PC-3 (cell line): ENCODE results near the gene DGLUCY. TPM values are rescaled to one million over a fixed set of nuclear protein-coding genes. Genes with fewer than 3 reads are reported as not detected.
"Not testable (repeated sequence)": the region's sequence is repeated elsewhere in the genome, so short reads cannot be mapped to it uniquely, and the experiment has no call there.

Source experiments
- ATAC-seq: fragments of 200-7000 bp; cut with Tn5 transposase; 2 replicates; pipeline ENCODE4 v1.9.1; 2020; ENCODE audit warnings: mild to moderate bottlenecking, moderate library complexity
- BruUV-seq: library from RNA; stranded (reverse); fragments of 400-500 nt; replicated peaks from 2 replicates; lab custom pipeline; 2021; lab: Mats Ljungman, UMichigan
- CTCF ChIA-PET: fragments of 300-600 bp; sonication (Branson Sonifier 250); formaldehyde crosslinking; loops from one replicate; lab custom pipeline; 2022; ENCODE audit warnings: antibody characterized with exemption; lab: Charles Lee
- POLR2A ChIA-PET: fragments of 300-600 bp; sonication (Branson Sonifier 250); formaldehyde crosslinking; loops from one replicate; lab custom pipeline; 2022; ENCODE audit warnings: antibody characterized with exemption; ENCODE audit not compliant: unreplicated experiment; lab: Charles Lee
- DNase-seq: peaks from one replicate; pipeline ENCODE4 v3.0.0-alpha.2; 2015
- H2AFZ ChIP-seq: fragments of 300-600 bp; sonication (generic); 2 replicates; pipeline ENCODE4 v1.6.0; 2016; ENCODE audit warnings: antibody characterized with exemption, low read length
- H3F3A ChIP-seq: fragments of 300-600 bp; sonication (generic); one replicate; pipeline ENCODE4 v1.6.0; 2017; ENCODE audit warnings: antibody characterized with exemption, low read length, control low read depth, mild to moderate bottlenecking; ENCODE audit not compliant: unreplicated experiment
- H3K27ac ChIP-seq: fragments of 300-600 bp; sonication (generic); 2 replicates; pipeline ENCODE4 v1.5.1; 2016; ENCODE audit warnings: mild to moderate bottlenecking, low read length
- H3K27me3 ChIP-seq: fragments of 300-600 bp; sonication (generic); 2 replicates; pipeline ENCODE4 v1.6.1; 2016; ENCODE audit warnings: low read length, mixed read lengths
- H3K36me3 ChIP-seq: fragments of 300-600 bp; sonication (generic); 2 replicates; pipeline ENCODE4 v1.6.1; 2016; ENCODE audit warnings: low read depth, mixed run types, low read length, mixed read lengths
- H3K4me1 ChIP-seq: fragments of 300-600 bp; sonication (generic); 2 replicates; pipeline ENCODE4 v1.5.1; 2016; ENCODE audit warnings: low read length; ENCODE audit not compliant: insufficient read depth
- H3K4me2 ChIP-seq: fragments of 300-600 bp; sonication (generic); 2 replicates; pipeline ENCODE4 v1.6.0; 2016; ENCODE audit warnings: low read length
- H3K4me3 ChIP-seq: fragments of 300-600 bp; sonication (generic); 2 replicates; pipeline ENCODE4 v1.5.1; 2016; ENCODE audit warnings: mild to moderate bottlenecking, low read length, mixed read lengths
- H3K79me2 ChIP-seq: fragments of 300-600 bp; sonication (generic); 2 replicates; pipeline ENCODE4 v1.6.1; 2017; ENCODE audit warnings: low read length, mixed read lengths
- H3K9ac ChIP-seq: fragments of 300-600 bp; sonication (generic); 2 replicates; pipeline ENCODE4 v1.6.0; 2016; ENCODE audit warnings: mild to moderate bottlenecking, low read length
- H3K9me2 ChIP-seq: fragments of 300-600 bp; sonication (generic); replicated peaks from 2 replicates; pipeline ENCODE4 v1.6.1; 2016; ENCODE audit warnings: mixed run types, low read length, mixed read lengths
- H3K9me3 ChIP-seq: fragments of 300-600 bp; sonication (generic); 2 replicates; pipeline ENCODE4 v1.6.1; 2016; ENCODE audit warnings: low read length, mixed read lengths
- H4K20me1 ChIP-seq: fragments of 300-600 bp; sonication (generic); 2 replicates; pipeline ENCODE4 v1.6.1; 2016; ENCODE audit warnings: low read length, mixed read lengths
- EZH2 ChIP-seq: fragments of 300-600 bp; sonication (generic); IDR thresholded peaks from one replicate; pipeline ENCODE4 v1.6.1; 2017; ENCODE audit warnings: antibody characterized with exemption, mild to moderate bottlenecking, low read length; ENCODE audit not compliant: unreplicated experiment
- EZH2phosphoT487 ChIP-seq: fragments of 300-600 bp; sonication (generic); IDR thresholded peaks from 2 replicates; pipeline ENCODE4 v1.6.1; 2018; ENCODE audit warnings: mild to moderate bottlenecking, antibody characterized with exemption, low read length, borderline replicate concordance
- intact Hi-C: fragments of 100-400 bp; cut with micrococcal nuclease; formaldehyde crosslinking; loops from 2 replicates; pipeline ENCODE4 v1.9.0; 2023
- total RNA-seq: library from RNA; depleted of rRNA; stranded (reverse); fragments of >200 nt; gene quantifications from 2 replicates; pipeline ENCODE4 v1.2.3, GENCODE V29; 2014
- TF ChIP-seq, protein P1 (sequence below): fragments of 300-600 bp; sonication (generic); conservative IDR thresholded peaks from 2 replicates; pipeline ENCODE4 v1.5.1; 2017; ENCODE audit warnings: antibody characterized with exemption, low read depth, mild to moderate bottlenecking, low read length

Gene DGLUCY
- total RNA-seq, 1 experiment from 2014 or later, result 0.84 TPM

DNA sequence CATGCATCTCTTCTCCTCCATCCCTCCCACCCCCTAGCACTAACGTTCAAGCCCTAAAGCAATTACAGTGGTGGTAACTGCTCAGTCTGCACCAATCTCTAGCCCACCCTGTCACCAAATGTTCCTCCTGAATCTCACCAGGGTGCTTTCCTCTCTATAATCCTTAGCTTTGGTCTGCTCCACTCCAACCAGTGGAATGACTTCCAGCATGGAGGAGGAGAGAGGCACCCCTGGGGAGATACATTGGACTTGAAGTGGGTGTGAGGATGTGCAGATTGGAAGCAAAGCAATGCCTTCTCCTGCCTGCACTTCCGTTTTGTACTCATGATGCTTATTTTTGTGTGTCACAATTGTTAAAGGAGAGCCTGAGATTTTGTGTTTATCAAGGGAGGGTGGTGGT lies 29.4 kb upstream of the DGLUCY start:
- no peaks in the 10 kb centered on the region for H3K36me3 ChIP-seq
- ATAC-seq, result no peak
- H3K9me3 ChIP-seq, result no peaks in the 10 kb centered on the region
- TF ChIP-seq, protein P1, sequence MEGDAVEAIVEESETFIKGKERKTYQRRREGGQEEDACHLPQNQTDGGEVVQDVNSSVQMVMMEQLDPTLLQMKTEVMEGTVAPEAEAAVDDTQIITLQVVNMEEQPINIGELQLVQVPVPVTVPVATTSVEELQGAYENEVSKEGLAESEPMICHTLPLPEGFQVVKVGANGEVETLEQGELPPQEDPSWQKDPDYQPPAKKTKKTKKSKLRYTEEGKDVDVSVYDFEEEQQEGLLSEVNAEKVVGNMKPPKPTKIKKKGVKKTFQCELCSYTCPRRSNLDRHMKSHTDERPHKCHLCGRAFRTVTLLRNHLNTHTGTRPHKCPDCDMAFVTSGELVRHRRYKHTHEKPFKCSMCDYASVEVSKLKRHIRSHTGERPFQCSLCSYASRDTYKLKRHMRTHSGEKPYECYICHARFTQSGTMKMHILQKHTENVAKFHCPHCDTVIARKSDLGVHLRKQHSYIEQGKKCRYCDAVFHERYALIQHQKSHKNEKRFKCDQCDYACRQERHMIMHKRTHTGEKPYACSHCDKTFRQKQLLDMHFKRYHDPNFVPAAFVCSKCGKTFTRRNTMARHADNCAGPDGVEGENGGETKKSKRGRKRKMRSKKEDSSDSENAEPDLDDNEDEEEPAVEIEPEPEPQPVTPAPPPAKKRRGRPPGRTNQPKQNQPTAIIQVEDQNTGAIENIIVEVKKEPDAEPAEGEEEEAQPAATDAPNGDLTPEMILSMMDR, result no peak
- TF ChIP-seq EZH2phosphoT487 (no peak), EZH2 (no peak)
- no peaks in the 10 kb centered on the region for H3K27me3 ChIP-seq
- H3K4me1 ChIP-seq, result no peaks in the 10 kb centered on the region
- no peaks in the 10 kb centered on the region for H3K9me2 ChIP-seq
- H3K27ac ChIP-seq, result no peak overlapping the region
- no peak for DNase-seq
- no peaks in the 10 kb centered on the region for H3K79me2 ChIP-seq
- no peak overlapping the region for H3K4me3 ChIP-seq
- no peak overlapping the region for H3K4me2 ChIP-seq
- CTCF ChIA-PET, result no interaction called here
- no peak overlapping the region for H3K9ac ChIP-seq
- no peak overlapping the region for H2AFZ ChIP-seq
- H4K20me1 ChIP-seq, result no peaks in the 10 kb centered on the region
- intact Hi-C loops, result no loop called here
- POLR2A ChIA-PET, result no interaction called here
- no peaks in the 10 kb centered on the region for H3F3A ChIP-seq
- no TSS peak for BruUV-seq

DNA sequence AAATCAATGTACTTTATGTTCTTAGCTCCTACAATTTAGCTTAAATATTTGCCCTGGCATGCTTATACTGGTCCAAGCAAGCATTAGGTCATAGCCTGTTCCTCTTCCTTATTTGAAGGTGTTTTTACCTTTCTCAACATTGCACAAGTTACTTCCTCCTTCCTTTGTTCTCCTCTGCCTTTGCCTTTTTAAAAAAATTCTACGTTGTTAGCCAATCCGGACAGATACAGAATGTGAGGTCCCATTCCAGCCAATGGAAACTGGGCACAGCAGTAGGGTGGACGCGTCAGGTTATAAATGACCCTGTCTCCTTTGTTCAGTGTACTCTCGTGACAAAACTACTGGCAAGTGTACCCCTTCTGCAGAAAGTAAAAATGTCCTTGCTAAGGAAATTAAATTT lies 26.4 kb upstream of the DGLUCY start:
- H2AFZ ChIP-seq, result peak overlapping the region; percentile 50; the same call in 1 of the 2 replicates

DNA sequence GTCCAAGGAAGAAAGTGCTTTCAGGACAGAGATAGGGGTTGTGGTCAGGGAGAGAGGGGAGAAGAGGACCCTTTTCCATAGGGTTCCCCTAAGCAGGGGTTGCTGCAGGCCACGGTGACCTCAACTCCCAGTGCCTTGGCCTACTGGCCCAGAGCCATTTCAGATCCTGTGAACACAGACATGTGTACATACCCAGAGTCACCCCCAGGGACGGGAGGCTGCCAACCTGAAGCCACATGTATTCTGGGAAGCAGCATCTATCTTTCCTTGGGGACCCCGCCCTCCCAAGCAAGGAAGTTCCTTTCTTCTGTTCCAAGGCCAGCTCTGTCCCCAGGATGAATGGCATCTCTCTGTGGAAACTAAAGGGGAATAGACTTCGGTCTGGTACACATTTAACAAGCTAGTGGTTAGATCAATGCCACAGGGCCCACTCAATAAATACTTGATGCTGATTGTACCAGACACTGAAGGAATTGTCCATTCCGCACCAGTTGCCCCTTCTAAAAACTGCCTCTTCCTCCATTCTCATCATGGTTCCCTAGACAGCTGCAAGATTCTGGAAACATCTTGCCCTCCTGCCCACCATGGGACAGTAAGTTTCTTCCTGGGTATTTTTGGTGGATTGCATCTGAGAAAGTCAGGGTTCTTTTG lies 25.2 kb upstream of the DGLUCY start:
- TF ChIP-seq EZH2phosphoT487 (no peak), EZH2 (no peak)
- TF ChIP-seq, protein P1, result no peak
- intact Hi-C loops, result no loop called here
- Histone ChIP-seq H3K9me2 (no peaks in the 10 kb centered on the region), H3K27ac (no peak overlapping the region), H3K4me3 (no peak overlapping the region), H3K9ac (no peak overlapping the region), H2AFZ (no peak overlapping the region), H3K27me3 (peaks cover 3% of the 10 kb centered on the region; the same call in 1 of the 2 replicates), H3K4me1 (no peaks in the 10 kb centered on the region), H4K20me1 (no peaks in the 10 kb centered on the region), H3K36me3 (no peaks in the 10 kb centered on the region), H3K9me3 (no peaks in the 10 kb centered on the region), H3F3A (no peaks in the 10 kb centered on the region), H3K79me2 (no peaks in the 10 kb centered on the region), H3K4me2 (no peak overlapping the region)
- ChIA-PET POLR2A (no interaction called here), CTCF (no interaction called here)
- ATAC-seq (no peak), DNase-seq (no peak)
- no TSS peak for BruUV-seq

More for the DNA sequence above, 26.4 kb upstream of the DGLUCY start:
- H4K20me1 ChIP-seq, H3K9me2 ChIP-seq, H3K9me3 ChIP-seq, POLR2A ChIA-PET, H3K79me2 ChIP-seq, H3F3A ChIP-seq, H3K4me3 ChIP-seq, BruUV-seq, intact Hi-C loops, H3K4me1 ChIP-seq, H3K4me2 ChIP-seq, H3K27ac ChIP-seq, ATAC-seq, H3K9ac ChIP-seq, H3K36me3 ChIP-seq, CTCF ChIA-PET, H3K27me3 ChIP-seq: not testable (repeated sequence)
- peak; percentile 10 for DNase-seq
